GM12873 (cell line): ENCODE results near the gene PDGFRB.

Experiments used
- CTCF ChIP-seq: IDR thresholded peaks from 2 replicates; pipeline ENCODE4 v1.5.1; 2012; ENCODE audit warnings: low read depth, mild to moderate bottlenecking, moderate library complexity, low read length, control low read depth; ENCODE audit not compliant: insufficient read depth; ENCODE audit errors: missing control alignments

PDGFRB gene

GRCh38 chr5:150137168-150137957 lies 18.3 kb downstream of the PDGFRB start:
- no peak for TF ChIP-seq CTCF

GRCh38 chr5:150136305-150137167 lies 19.1 kb downstream of the PDGFRB start:
- TF ChIP-seq CTCF: no peak

- TF ChIP-seq CTCF: no peak
Observed at GRCh38 chr5:150135557-150136304, 19.9 kb downstream of the PDGFRB start.

GRCh38 chr5:150134198-150134588 lies 21.5 kb downstream of the PDGFRB start:
- no peak for TF ChIP-seq CTCF

GRCh38 chr5:150133581-150134197 lies 22.0 kb downstream of the PDGFRB start:
- TF ChIP-seq CTCF: no peak

- no peak for TF ChIP-seq CTCF
Observed at GRCh38 chr5:150132740-150133139, 22.9 kb downstream of the PDGFRB start.
